Pancreas (tissue), 10 donors: Measurements from ENCODE around the gene GGCT. TPM values are rescaled to one million over a fixed set of nuclear protein-coding genes. Genes with fewer than 3 reads are reported as not detected.

Source experiments
- ATAC-seq, 4 donors: fragments of 200-7000 bp; cut with Tn5 transposase; one replicate each; pipeline versions ENCODE4 v1.8.0 to v1.9.1; 2020; ENCODE audit warnings: mild to moderate bottlenecking in 4 of 4, moderate library complexity in 4 of 4
- DNase-seq, 6 donors: peaks; one replicate each; pipeline ENCODE4 v3.0.0-alpha.2; 2020
- FAIRE-seq: peaks from 2 replicates; lab custom pipeline; 2012; peaks lifted over from hg19 to GRCh38; lab: Jason Lieb, UNC
- H3K27ac ChIP-seq, 4 donors: fragments of 200-600 bp; sonication (generic); 1 replicate in 3 of 4; 2 replicates in 1 of 4; pipeline versions ENCODE4 v1.5.0 to v1.8.0; 2020
- H3K27me3 ChIP-seq, 4 donors: fragments of 200-600 bp; one replicate each; pipeline ENCODE4 v1.8.0; 2021
- H3K36me3 ChIP-seq, 3 donors: fragments of 200-600 bp; sonication (generic) in 1 of 3; one replicate each; pipeline versions ENCODE4 v1.5.0 to v1.8.0; 2020 to 2021
- H3K4me1 ChIP-seq, 3 donors: fragments of 200-600 bp; one replicate each; pipeline ENCODE4 v1.8.0; 2021
- H3K4me3 ChIP-seq, 4 donors: fragments of 200-600 bp; sonication (generic) in 2 of 4; one replicate each; pipeline versions ENCODE4 v1.5.0 to v1.8.0; 2020 to 2021
- H3K9me3 ChIP-seq, 4 donors: fragments of 200-600 bp; one replicate each; pipeline ENCODE4 v1.8.0; 2021
- WGBS, 2 donors: extraction: QIAGEN DNeasy Blood & Tissue Kit; methylation state at CpG; one replicate each; pipeline ENCODE4 v1.1.7; 2013; 5-methylcytosine and 5-hydroxymethylcytosine counted together
- intact Hi-C, 3 donors: fragments of 100-400 bp; cut with DNase I; formaldehyde crosslinking; loops; one replicate each; pipeline versions ENCODE4 v1.11.1 to v1.14.2; 2022
- polyA plus RNA-seq, 2 donors: library from polyadenylated mRNA; stranded (reverse); fragments of 200-250 nt; gene quantifications; one replicate each; pipeline ENCODE4 v1.2.3, GENCODE V29; 2013
- total RNA-seq, 6 donors: library from RNA; stranded (reverse); fragmentation: NEBNext Ultra II Directional in 4 of 6; extraction: Animal tissue kit (Norgen Biotek cat#: 25700) in 4 of 6; gene quantifications; one replicate each; pipeline versions ENCODE4 v1.2.1 to v1.2.4, GENCODE V29; 2021 to 2023
- TF ChIP-seq, protein P1 (sequence below), 4 donors: fragments of 200-600 bp; sonication (generic) in 3 of 4; IDR thresholded peaks; one replicate each; pipeline versions ENCODE4 v1.5.0 to v1.8.0; 2021; ENCODE audit warnings: antibody characterized with exemption in 4 of 4
- donor health status: healthy with polysubstance abuse.
- donor health status: DM: no; HTN: no; CAD: no; lungs with moderate emphysema.
- donor health status: DM: no; HTN: no; CAD: no.
- donor health status: control.
- donor health status: control.
- donor health status: Bipolar disorder and iron deficiency.
- donor health status: DM: yes; HTN: yes; CAD: no.
- donor health status: DM: no; HTN: no; CAD: no.
- donor health status: DM: no; HTN: no; CAD: no.
- donor health status: DM: yes; HTN: yes; CAD: no.

GGCT gene
- total and polyA plus RNA-seq, 8 donors = 9.6 to 30.3 (median 17.0) TPM

DNA sequence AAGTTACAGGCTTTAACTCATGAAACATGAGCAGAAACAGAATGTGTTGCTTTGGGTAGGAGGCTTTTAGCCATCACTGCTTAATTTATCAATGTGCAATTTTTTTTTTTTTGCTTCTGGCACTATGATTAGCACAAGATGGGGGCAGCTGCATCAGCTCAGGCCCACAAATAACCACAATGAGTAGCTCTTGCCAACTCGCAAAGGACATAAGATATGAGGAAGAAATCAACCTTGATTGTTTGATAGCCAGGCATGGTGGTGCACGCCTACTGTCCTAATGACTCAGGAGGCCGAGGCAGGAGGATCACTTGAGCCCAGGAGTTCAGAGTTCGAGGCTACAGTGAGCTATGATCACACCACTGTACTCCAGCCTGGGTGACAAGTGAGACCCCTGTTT, 38.4 kb downstream of the GGCT start:
- 72 to 85% methylated on average over 4 of the region's 4 CpGs for WGBS, 2 donors
- intact Hi-C loops = no loop called here
- no peak overlapping the region for H3K27ac ChIP-seq
- DNase-seq (no peak), ATAC-seq (no peak), FAIRE-seq (no peak)
- H3K4me1 ChIP-seq = peaks cover 5 to 20% (median 11%) of the 10 kb centered on the region in 3 donors
- H3K27me3 ChIP-seq = no peaks in the 10 kb centered on the region
- no peaks in the 10 kb centered on the region for H3K9me3 ChIP-seq
- no peak overlapping the region for H3K4me3 ChIP-seq
- H3K36me3 ChIP-seq = no peaks in the 10 kb centered on the region
- TF ChIP-seq, protein P1, sequence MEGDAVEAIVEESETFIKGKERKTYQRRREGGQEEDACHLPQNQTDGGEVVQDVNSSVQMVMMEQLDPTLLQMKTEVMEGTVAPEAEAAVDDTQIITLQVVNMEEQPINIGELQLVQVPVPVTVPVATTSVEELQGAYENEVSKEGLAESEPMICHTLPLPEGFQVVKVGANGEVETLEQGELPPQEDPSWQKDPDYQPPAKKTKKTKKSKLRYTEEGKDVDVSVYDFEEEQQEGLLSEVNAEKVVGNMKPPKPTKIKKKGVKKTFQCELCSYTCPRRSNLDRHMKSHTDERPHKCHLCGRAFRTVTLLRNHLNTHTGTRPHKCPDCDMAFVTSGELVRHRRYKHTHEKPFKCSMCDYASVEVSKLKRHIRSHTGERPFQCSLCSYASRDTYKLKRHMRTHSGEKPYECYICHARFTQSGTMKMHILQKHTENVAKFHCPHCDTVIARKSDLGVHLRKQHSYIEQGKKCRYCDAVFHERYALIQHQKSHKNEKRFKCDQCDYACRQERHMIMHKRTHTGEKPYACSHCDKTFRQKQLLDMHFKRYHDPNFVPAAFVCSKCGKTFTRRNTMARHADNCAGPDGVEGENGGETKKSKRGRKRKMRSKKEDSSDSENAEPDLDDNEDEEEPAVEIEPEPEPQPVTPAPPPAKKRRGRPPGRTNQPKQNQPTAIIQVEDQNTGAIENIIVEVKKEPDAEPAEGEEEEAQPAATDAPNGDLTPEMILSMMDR (IDR thresholded peaks at IDR 0.05) = no peak

- TF ChIP-seq, protein P1 (IDR thresholded peaks at IDR 0.05) = no peak
- ATAC-seq (no peak), DNase-seq (no peak), FAIRE-seq (no peak)
- no peak overlapping the region for H3K4me3 ChIP-seq
- H3K27me3 ChIP-seq = no peaks in the 10 kb centered on the region
- H3K36me3 ChIP-seq = no peaks in the 10 kb centered on the region
- H3K4me1 ChIP-seq = peaks cover 5 to 17% (median 8%) of the 10 kb centered on the region in 3 donors
- intact Hi-C loops = no loop called here
- 86 to 95% methylated on average over 2 of the region's 2 CpGs for WGBS, 2 donors
- H3K27ac ChIP-seq = no peak overlapping the region
- H3K9me3 ChIP-seq = no peaks in the 10 kb centered on the region
Observed at GRCh38 chr7:30465811-30466180, 38.8 kb downstream of the GGCT start.

GRCh38 chr7:30465046-30465810, 39.4 kb downstream of the GGCT start:
- no peak for DNase-seq
- H3K36me3 ChIP-seq = no peaks in the 10 kb centered on the region
- H3K9me3 ChIP-seq = no peaks in the 10 kb centered on the region
- no peak for ATAC-seq
- peaks cover 5 to 12% (median 6%) of the 10 kb centered on the region in 3 donors for H3K4me1 ChIP-seq
- TF ChIP-seq, protein P1 (IDR thresholded peaks at IDR 0.05) = no peak
- intact Hi-C loops = no loop called here
- H3K27me3 ChIP-seq = no peaks in the 10 kb centered on the region
- no peak overlapping the region for H3K27ac ChIP-seq
- 88 to 89% methylated on average over 5 of the region's 5 CpGs for WGBS, 2 donors
- no peak overlapping the region for H3K4me3 ChIP-seq
- FAIRE-seq = no peak

DNA sequence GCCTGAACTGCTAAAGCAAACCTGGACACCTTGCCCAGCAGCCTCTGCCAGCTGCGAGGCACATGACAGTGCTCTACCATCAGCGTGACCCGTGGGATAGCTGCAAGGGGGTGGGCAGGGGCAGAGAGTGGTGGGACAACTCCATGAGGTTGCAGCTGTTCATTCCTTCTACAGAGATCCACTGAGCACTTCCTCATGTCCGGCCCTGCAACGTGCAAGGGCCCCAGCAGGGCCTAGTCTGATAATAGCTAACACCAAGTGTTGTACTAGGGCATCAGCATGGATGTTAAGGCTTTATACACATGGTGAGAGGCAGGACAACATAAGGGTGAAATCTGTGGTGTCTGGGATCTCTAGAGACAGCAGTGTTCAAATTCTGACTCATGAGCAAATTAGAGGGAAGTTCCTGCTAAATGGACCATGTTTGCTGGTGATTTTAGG, 40.4 kb downstream of the GGCT start:
- DNase-seq (no peak), FAIRE-seq (no peak), ATAC-seq (peak in 1 of 4 donors; percentile 13)
- intact Hi-C loops = no loop called here
- H3K9me3 ChIP-seq = no peaks in the 10 kb centered on the region
- H3K36me3 ChIP-seq = no peaks in the 10 kb centered on the region
- no peak overlapping the region for H3K4me3 ChIP-seq
- TF ChIP-seq, protein P1 (IDR thresholded peaks at IDR 0.05) = no peak
- 75 to 82% methylated on average over 5 of the region's 5 CpGs for WGBS, 2 donors
- no peaks in the 10 kb centered on the region for H3K27me3 ChIP-seq
- peaks cover 0 to 3% (median 0%) of the 10 kb centered on the region in 3 donors for H3K4me1 ChIP-seq
- H3K27ac ChIP-seq = no peak overlapping the region
